Glutamatergic neuron (in vitro differentiated cells): ENCODE results near the gene STAG1. TPM values are rescaled to one million over a fixed set of nuclear protein-coding genes. Genes with fewer than 3 reads are reported as not detected.

ENCODE experiments used
- DNase-seq: peaks from one replicate; pipeline ENCODE4 v3.0.0; 2022
- H3K27ac Mint-ChIP-seq: one replicate; pipeline ENCODE4 v1.8.0; 2020; ENCODE audit warnings: mild to moderate bottlenecking, mixed read lengths, inconsistent platforms; ENCODE audit not compliant: unreplicated experiment
- H3K27me3 Mint-ChIP-seq: one replicate; pipeline ENCODE4 v1.8.0; 2020; ENCODE audit warnings: mild to moderate bottlenecking, moderate library complexity, mixed read lengths, inconsistent platforms; ENCODE audit not compliant: unreplicated experiment
- H3K36me3 Mint-ChIP-seq: one replicate; pipeline ENCODE4 v1.8.0; 2020; ENCODE audit warnings: mild to moderate bottlenecking, mixed read lengths, inconsistent platforms; ENCODE audit not compliant: unreplicated experiment
- H3K4me1 Mint-ChIP-seq: one replicate; pipeline ENCODE4 v1.8.0; 2020; ENCODE audit warnings: mild to moderate bottlenecking, low read depth, mixed read lengths, inconsistent platforms; ENCODE audit not compliant: unreplicated experiment
- H3K4me3 Mint-ChIP-seq: one replicate; pipeline ENCODE4 v1.8.0; 2020; ENCODE audit warnings: mild to moderate bottlenecking, mixed read lengths, inconsistent platforms; ENCODE audit not compliant: unreplicated experiment
- H3K9me3 Mint-ChIP-seq: one replicate; pipeline ENCODE4 v1.8.0; 2020; ENCODE audit warnings: mild to moderate bottlenecking, moderate library complexity, mixed read lengths, inconsistent platforms; ENCODE audit not compliant: unreplicated experiment
- total RNA-seq: library from RNA; stranded (reverse); fragmentation: NEBNext Ultra II Directional; extraction: Animal tissue kit (Norgen Biotek cat#: 25700); gene quantifications from one replicate; pipeline ENCODE4 v1.2.1, GENCODE V29; 2021; ENCODE audit not compliant: unreplicated experiment
- TF ChIP-seq, protein P1 (sequence below): fragments of 200-600 bp; sonication (generic); IDR thresholded peaks from one replicate; pipeline ENCODE4 v1.5.0; 2021; ENCODE audit not compliant: partially characterized antibody, unreplicated experiment

Gene STAG1
- total RNA-seq, 1 donor from 2014 or later = 22.8 TPM

DNA sequence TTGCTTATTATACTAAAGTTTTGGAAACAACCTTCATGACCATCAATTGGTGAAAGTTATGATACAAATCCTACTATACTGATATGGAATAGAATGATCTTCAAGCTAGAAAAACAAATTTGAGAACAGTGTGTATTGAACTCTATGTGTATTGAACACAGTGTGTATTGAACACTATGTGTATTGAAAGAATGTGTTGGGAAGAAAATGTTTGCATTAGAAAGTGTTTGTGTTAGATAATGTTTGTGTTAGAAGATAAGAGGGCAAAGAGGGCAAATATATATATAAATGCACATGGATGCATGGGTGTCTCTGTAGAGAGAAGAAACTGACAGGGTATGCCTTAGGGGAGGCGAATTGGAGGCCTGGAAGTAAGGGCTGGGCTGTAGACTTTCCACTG lies 459.7 kb downstream of the STAG1 start:
- Mint-ChIP-seq H3K27ac (no peak overlapping the region), H3K4me3 (no peak overlapping the region), H3K36me3 (no peaks in the 10 kb centered on the region), H3K27me3 (no peaks in the 10 kb centered on the region), H3K9me3 (no peaks in the 10 kb centered on the region), H3K4me1 (no peaks in the 10 kb centered on the region)
- DNase-seq = no peak
- TF ChIP-seq, protein P1, sequence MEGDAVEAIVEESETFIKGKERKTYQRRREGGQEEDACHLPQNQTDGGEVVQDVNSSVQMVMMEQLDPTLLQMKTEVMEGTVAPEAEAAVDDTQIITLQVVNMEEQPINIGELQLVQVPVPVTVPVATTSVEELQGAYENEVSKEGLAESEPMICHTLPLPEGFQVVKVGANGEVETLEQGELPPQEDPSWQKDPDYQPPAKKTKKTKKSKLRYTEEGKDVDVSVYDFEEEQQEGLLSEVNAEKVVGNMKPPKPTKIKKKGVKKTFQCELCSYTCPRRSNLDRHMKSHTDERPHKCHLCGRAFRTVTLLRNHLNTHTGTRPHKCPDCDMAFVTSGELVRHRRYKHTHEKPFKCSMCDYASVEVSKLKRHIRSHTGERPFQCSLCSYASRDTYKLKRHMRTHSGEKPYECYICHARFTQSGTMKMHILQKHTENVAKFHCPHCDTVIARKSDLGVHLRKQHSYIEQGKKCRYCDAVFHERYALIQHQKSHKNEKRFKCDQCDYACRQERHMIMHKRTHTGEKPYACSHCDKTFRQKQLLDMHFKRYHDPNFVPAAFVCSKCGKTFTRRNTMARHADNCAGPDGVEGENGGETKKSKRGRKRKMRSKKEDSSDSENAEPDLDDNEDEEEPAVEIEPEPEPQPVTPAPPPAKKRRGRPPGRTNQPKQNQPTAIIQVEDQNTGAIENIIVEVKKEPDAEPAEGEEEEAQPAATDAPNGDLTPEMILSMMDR = no peak

GRCh38 chr3:136291302-136291701 lies 460.9 kb downstream of the STAG1 start:
- TF ChIP-seq, protein P1 = no peak
- H3K4me1 Mint-ChIP-seq = no peaks in the 10 kb centered on the region
- no peaks in the 10 kb centered on the region for H3K36me3 Mint-ChIP-seq
- no peak overlapping the region for H3K27ac Mint-ChIP-seq
- H3K27me3 Mint-ChIP-seq = no peaks in the 10 kb centered on the region
- no peak for DNase-seq
- H3K4me3 Mint-ChIP-seq = no peak overlapping the region
- no peaks in the 10 kb centered on the region for H3K9me3 Mint-ChIP-seq

Other genes starting within 250 kb of the STAG1 start
- 22.6 TPM for gene SLC35G2, start 66.7 kb upstream of the STAG1 start, total RNA-seq
- 28.4 TPM for gene NCK1, start 109.8 kb upstream of the STAG1 start, total RNA-seq
- 1.8 TPM for gene IL20RB, start 205.6 kb upstream of the STAG1 start, total RNA-seq